Measurements from ENCODE around the gene CLMP. TPM values are rescaled to one million over a fixed set of nuclear protein-coding genes. Genes with fewer than 3 reads are reported as not detected.

The CLMP gene
- polyA plus RNA-seq, 3 donors: 0.33 TPM; not detected in 2

GRCh38 chr11:123191939-123192338, 3.1 kb downstream of the CLMP start:
- no peaks in the 10 kb centered on the region for H3K79me2 ChIP-seq (ENCODE audit: insufficient read depth, low read length)
- TF ChIP-seq CTCF (IDR thresholded peaks at IDR 0.05): no peak
- Mint-ChIP-seq H3K36me3 (no peaks in the 10 kb centered on the region), H3K27ac (no peak overlapping the region), H3K4me1 (peaks cover 14% of the 10 kb centered on the region), H3K4me3 (peak overlapping the region in 1 of 2 donors; percentile 21), H3K9me3 (peaks cover 0 to 13% (median 2%) of the 10 kb centered on the region in 7 donors), H3K27me3 (ENCODE audit: low read depth in 3 of 3) (peaks cover 57 to 87% (median 61%) of the 10 kb centered on the region in 3 donors)
- no peak overlapping the region for H3K4me3 ChIP-seq (replicated peaks in 1 of 3; ENCODE audit: low read depth in 2 of 3, low read length in 3 of 3)
- H3K9ac ChIP-seq (ENCODE audit: insufficient read depth, low read length, poor library complexity, severe bottlenecking): no peak overlapping the region
- H3K36me3 ChIP-seq (replicated peaks in 1 of 2; ENCODE audit: control insufficient read depth in 1 of 2, insufficient read depth in 2 of 2, low read length in 2 of 2): no peaks in the 10 kb centered on the region
- no peak overlapping the region for H2AFZ ChIP-seq (ENCODE audit: insufficient read depth, low read depth, low read length, poor library complexity, severe bottlenecking)
- intact Hi-C loops (cut with micrococcal nuclease): no loop called here
- DNase-seq: no peak
- no peak overlapping the region for H3K27ac ChIP-seq (ENCODE audit: low read depth in 1 of 2, low read length in 2 of 2)
- H3K9me3 ChIP-seq (replicated peaks in 1 of 2; ENCODE audit: control insufficient read depth in 1 of 2, insufficient read depth in 1 of 2, low read length in 2 of 2): peaks cover 0 to 16% of the 10 kb centered on the region in 2 donors
- H4K20me1 ChIP-seq (ENCODE audit: insufficient read depth, low read length): no peaks in the 10 kb centered on the region
- peaks cover 65 to 88% of the 10 kb centered on the region in 2 donors for H3K27me3 ChIP-seq (ENCODE audit: control insufficient read depth in 2 of 2, insufficient read depth in 2 of 2, low read length in 2 of 2)
- WGBS (ENCODE audit: insufficient coverage): no CpG with 5 or more reads among the region's 2 CpGs
- H3K4me2 ChIP-seq (replicated peaks; ENCODE audit: extremely low read depth, low read length, poor library complexity, severe bottlenecking): no peak overlapping the region
- peaks cover 4 to 21% of the 10 kb centered on the region in 2 donors for H3K4me1 ChIP-seq (ENCODE audit: control insufficient read depth in 1 of 2, insufficient read depth in 2 of 2, low read length in 2 of 2)

DNA sequence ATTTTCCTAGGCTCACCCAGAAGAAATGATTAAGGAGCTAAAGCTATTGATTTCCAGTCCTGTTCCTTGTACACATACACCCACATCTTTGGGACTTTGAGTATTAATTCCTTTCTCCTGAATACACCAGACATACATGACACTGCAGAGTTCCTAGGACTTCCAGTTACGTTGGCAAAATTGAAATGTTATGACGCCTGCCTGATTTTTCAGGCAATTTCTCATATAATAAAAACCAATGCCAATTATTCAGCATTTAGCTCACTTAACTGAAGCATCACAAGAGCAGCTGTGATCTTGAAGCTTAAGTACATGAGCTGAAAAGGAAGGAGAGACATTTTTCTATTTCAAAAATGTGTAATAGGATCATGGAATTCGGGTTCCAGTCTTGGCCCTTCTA, 4.5 kb downstream of the CLMP start:
- no peak overlapping the region for H3K4me3 Mint-ChIP-seq
- intact Hi-C loops (cut with micrococcal nuclease): no loop called here
- H3K36me3 ChIP-seq (replicated peaks in 1 of 2; ENCODE audit: control insufficient read depth in 1 of 2, insufficient read depth in 2 of 2, low read length in 2 of 2): no peaks in the 10 kb centered on the region
- peaks cover 0 to 11% of the 10 kb centered on the region in 2 donors for H3K4me1 ChIP-seq (ENCODE audit: control insufficient read depth in 1 of 2, insufficient read depth in 2 of 2, low read length in 2 of 2)
- H3K27ac ChIP-seq (ENCODE audit: low read depth in 1 of 2, low read length in 2 of 2): no peak overlapping the region
- no peak overlapping the region for H3K4me2 ChIP-seq (replicated peaks; ENCODE audit: extremely low read depth, low read length, poor library complexity, severe bottlenecking)
- DNase-seq: no peak
- no peak overlapping the region for H3K27ac Mint-ChIP-seq
- no peaks in the 10 kb centered on the region for H4K20me1 ChIP-seq (ENCODE audit: insufficient read depth, low read length)
- H3K27me3 Mint-ChIP-seq (ENCODE audit: low read depth in 3 of 3): peaks cover 46 to 80% (median 54%) of the 10 kb centered on the region in 3 donors
- H3K27me3 ChIP-seq (ENCODE audit: control insufficient read depth in 2 of 2, insufficient read depth in 2 of 2, low read length in 2 of 2): peaks cover 52 to 76% of the 10 kb centered on the region in 2 donors
- peaks cover 8% of the 10 kb centered on the region for H3K4me1 Mint-ChIP-seq
- H3K9me3 ChIP-seq (replicated peaks in 1 of 2; ENCODE audit: control insufficient read depth in 1 of 2, insufficient read depth in 1 of 2, low read length in 2 of 2): peaks cover 0 to 4% of the 10 kb centered on the region in 2 donors
- no peak overlapping the region for H3K4me3 ChIP-seq (replicated peaks in 1 of 3; ENCODE audit: low read depth in 2 of 3, low read length in 3 of 3)
- H2AFZ ChIP-seq (ENCODE audit: insufficient read depth, low read depth, low read length, poor library complexity, severe bottlenecking): no peak overlapping the region
- no peaks in the 10 kb centered on the region for H3K36me3 Mint-ChIP-seq
- no peaks in the 10 kb centered on the region for H3K79me2 ChIP-seq (ENCODE audit: insufficient read depth, low read length)
- no peak for TF ChIP-seq CTCF (IDR thresholded peaks at IDR 0.05)
- H3K9me3 Mint-ChIP-seq: peaks cover 0 to 9% (median 2%) of the 10 kb centered on the region in 7 donors
- no CpG with 5 or more reads among the region's 3 CpGs for WGBS (ENCODE audit: insufficient coverage)
- no peak overlapping the region for H3K9ac ChIP-seq (ENCODE audit: insufficient read depth, low read length, poor library complexity, severe bottlenecking)
